D721Med (cell line): Measurements from ENCODE around the gene ULK4.
"Not testable (repeated sequence)": the region's sequence is repeated elsewhere in the genome, so short reads cannot be mapped to it uniquely, and the experiment has no call there.

Experiments used
- DNase-seq: peaks from one replicate; pipeline ENCODE4 v3.0.0; 2011; ENCODE audit warnings: low spot score; ENCODE audit not compliant: insufficient read length
- FAIRE-seq: peaks from 2 replicates; lab custom pipeline; 2011; peaks lifted over from hg19 to GRCh38; lab: Jason Lieb, UNC
- TF ChIP-seq, protein P1 (sequence below): IDR thresholded peaks from 2 replicates; pipeline ENCODE4 v1.5.1; 2012; ENCODE audit warnings: mild to moderate bottlenecking, control low read depth; ENCODE audit not compliant: insufficient read depth; ENCODE audit errors: missing control alignments

Gene ULK4

GRCh38 chr3:41464401-41464800 lies 497.5 kb downstream of the ULK4 start:
- no peak for FAIRE-seq
- DNase-seq = no peak
- TF ChIP-seq, protein P1, sequence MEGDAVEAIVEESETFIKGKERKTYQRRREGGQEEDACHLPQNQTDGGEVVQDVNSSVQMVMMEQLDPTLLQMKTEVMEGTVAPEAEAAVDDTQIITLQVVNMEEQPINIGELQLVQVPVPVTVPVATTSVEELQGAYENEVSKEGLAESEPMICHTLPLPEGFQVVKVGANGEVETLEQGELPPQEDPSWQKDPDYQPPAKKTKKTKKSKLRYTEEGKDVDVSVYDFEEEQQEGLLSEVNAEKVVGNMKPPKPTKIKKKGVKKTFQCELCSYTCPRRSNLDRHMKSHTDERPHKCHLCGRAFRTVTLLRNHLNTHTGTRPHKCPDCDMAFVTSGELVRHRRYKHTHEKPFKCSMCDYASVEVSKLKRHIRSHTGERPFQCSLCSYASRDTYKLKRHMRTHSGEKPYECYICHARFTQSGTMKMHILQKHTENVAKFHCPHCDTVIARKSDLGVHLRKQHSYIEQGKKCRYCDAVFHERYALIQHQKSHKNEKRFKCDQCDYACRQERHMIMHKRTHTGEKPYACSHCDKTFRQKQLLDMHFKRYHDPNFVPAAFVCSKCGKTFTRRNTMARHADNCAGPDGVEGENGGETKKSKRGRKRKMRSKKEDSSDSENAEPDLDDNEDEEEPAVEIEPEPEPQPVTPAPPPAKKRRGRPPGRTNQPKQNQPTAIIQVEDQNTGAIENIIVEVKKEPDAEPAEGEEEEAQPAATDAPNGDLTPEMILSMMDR = no peak

- TF ChIP-seq, protein P1 = no peak
- FAIRE-seq (no peak), DNase-seq (no peak)
These were observed 499.7 kb downstream of the ULK4 start for GRCh38 chr3:41462103-41462691.

DNA sequence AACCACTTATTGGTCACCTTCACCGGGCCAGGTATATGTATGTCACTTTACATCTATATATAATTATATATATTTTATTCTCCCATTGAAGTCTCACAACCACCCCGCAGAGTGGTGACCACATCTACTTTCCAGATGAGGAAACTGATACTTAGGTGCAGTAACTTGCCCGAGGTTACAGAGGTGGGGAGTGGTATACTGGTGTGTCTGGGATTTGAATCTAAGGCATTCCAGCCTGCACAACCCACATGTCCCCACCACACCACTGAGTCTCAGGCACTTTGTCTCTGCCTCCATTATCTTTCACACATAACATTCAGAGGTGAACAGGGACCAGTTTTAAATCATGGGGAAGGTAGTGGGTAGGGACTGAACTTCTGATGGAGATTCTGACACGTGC lies 501.2 kb downstream of the ULK4 start:
- TF ChIP-seq, protein P1 = no peak
- DNase-seq (no peak), FAIRE-seq (no peak)

GRCh38 chr3:41457176-41457575 lies 504.7 kb downstream of the ULK4 start:
- no peak for FAIRE-seq
- no peak for DNase-seq
- TF ChIP-seq, protein P1 = no peak

DNA sequence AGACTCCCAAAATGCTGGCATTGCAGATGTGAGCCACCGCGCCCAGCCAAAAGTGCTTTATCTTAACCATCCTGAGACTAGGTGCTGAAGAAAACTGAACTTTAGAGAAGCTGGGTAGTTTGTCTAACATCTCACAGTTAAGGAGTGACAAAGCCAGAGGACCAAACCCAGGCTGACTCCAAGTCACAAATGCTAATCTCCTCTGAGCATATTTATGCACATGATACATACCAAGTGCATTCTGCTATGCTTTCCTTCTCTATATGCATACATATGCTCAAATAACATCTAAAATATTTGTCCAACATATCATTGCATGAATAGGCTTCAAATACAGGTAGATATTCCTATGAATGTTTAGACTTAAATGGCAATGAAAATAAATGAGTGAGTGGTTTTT lies 505.7 kb downstream of the ULK4 start:
- DNase-seq (no peak), FAIRE-seq (no peak)
- TF ChIP-seq, protein P1 = no peak

DNA sequence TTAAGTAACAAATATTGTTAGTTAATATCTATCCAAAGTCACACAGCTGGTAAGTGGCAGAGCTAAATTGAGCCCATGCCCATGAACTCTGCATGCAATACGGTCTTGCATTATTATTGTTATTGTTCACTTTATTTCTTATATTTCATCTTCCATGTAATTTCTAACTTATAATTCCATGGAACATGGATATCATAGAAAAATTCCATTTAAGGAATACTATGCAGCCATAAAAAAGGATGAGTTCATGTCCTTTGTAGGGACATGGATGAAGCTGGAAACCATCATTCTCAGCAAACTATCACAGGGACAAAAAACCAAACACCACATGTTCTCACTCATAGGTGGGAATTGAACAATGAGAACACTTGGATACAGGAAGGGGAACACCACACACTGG lies 508.3 kb downstream of the ULK4 start:
- DNase-seq, FAIRE-seq: not testable (repeated sequence)

GRCh38 chr3:41450416-41451231 lies 511.3 kb downstream of the ULK4 start:
- FAIRE-seq = no peak
- TF ChIP-seq, protein P1 = no peak
- DNase-seq = no peak
